GM18867 (cell line): ENCODE results near the gene SCN4B.
A peak's percentile ranks its signal among the peaks of the same experiment; 100 is the strongest.

ENCODE experiments used
- ATAC-seq: cut with Tn5 transposase; IDR thresholded peaks from one replicate; pipeline ENCODE4 v1.9.1; 2021; ENCODE audit warnings: mild to moderate bottlenecking, moderate library complexity; ENCODE audit not compliant: unreplicated experiment

The SCN4B gene

DNA sequence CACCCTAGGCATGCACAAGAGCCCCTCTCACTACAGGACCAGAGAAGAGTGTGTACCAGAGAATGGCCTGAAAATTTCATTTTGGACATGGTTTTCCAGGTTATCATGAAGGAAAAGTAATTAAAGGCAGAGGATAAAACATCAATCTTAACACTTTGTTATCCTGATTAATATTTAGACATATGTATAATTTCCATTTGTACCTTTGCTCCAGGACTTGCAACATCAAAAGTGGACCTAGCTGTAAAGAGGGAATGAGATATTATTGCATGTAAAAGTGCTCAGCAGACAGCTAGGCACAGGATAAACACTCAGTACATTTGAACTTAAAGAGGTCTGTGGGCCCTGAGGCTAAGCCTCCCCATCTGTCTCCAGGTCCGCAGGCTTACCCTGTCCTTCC, 2.0 kb upstream of the SCN4B start:
- no peak for ATAC-seq

DNA sequence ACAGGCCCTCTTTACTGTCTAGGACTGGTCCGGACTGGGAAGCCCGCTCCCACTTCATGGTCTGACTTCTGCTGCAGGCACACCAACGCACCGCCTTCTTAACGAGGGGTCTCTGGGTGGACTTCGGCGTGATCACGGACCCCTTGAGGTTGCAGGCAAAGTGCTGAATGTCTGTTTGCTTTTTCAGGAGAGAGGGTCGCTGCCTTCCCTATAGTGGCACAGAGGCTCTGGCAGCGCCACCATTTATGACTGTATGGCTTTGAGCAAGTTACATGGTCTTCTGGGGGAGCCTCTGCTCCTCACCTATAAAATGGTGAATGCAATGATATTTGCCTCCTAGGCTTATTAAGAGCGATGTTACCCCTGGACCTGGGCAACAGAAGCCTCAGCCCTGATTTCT, 1.4 kb upstream of the SCN4B start:
- no peak for ATAC-seq

DNA sequence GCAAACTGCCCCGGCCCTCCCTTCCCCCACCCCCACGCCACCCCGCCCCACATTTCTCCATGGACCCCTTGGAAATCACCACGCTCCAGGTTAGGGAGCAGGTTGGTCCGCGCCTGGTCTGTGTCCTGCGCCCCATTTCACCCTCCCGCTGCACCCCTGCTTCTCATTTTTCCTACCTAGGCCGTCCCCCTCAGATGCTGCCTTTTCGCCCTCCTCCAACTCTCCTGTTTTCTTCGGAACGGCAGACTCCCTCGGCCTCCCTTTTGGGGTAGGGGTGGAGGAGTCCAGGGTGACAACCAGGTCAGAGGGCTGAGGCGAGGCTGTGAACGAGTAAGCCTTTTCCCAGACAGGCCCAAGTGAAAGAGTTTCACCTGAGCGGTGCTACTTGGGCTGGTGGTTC, 893 bp upstream of the SCN4B start:
- ATAC-seq: no peak

DNA sequence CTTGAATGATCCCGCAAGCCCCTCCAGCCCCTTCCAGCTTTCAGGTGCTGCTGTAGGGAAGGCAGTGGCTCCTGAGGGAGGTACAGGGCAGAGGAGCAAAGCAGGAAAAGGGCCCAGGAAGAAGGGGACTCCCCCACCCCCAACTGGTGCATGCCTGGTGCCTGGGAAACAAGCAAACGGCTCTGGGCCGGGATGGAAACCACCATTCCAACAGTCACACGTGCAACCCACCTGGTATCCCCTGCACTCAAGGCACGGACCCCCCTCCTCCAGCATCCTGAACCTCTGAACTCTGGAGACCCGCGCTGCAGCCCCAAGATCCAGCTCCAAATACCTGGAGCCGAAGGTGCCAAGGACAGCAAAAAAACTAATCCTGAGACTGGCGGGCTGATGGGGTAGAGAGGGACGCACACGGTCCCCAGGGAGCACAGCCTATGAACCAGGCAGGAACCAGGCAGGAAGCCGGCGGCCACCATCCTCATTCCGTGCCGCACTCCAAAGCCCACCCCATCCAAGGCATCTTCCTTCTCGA, 537 bp downstream of the SCN4B start:
- no peak for ATAC-seq

DNA sequence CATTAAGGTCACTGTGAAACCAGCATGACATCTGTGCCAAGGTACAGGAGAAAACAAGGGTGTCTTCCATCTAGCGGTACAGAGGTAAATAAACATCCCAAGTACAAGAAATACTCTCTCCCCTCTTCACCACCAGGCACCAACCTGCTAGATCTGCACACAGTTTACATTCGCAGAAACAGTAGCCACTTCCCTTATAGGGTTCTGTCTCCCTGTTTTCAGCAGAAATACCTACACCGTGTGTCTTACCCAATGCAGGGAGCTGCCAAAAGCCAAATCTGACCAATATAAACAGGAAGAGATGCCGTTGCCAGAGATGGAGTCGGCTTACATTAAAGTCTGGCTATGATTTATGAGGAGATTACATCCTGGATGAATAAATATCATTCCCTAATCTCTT, 1.2 kb downstream of the SCN4B start:
- no peak for ATAC-seq

DNA sequence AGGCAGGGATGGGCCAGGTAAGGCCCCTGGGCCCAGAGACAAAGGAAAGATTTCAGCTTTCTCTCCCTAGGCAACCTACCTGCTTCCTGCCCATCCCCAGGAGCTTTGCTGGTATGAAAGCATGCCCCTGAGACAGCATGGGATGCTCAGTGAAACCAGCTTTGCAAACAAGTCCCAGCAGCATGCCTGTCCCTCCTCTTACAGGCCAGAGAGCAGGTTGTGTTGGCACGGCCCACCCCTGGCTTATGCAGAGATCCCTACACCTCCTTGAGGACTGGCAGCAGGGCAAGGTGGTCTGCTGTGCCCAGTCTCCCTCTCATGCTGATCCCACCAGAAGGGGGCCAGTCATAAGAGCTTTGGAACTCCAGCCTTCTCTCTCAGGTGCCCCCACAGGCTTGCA, 3.1 kb downstream of the SCN4B start:
- no peak for ATAC-seq

DNA sequence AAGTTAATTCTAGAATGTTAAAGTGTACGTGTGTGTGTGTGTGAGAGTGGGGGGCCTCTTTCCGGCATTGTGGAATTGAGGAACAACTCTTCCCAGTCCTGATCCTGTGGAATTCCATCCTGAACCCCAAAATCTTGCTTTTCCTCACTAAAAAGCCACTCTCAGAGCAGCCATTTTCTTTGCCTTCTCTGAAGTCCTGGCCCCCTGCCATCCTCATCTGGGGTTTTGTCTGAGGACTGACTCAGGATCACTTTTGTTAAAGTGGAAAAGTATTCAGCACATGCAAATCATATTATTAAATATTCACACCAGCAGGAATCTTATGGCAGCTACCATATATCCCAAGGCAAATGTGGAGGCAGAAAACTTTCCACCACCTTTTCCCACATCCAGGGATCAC, 3.8 kb downstream of the SCN4B start:
- no peak for ATAC-seq

DNA sequence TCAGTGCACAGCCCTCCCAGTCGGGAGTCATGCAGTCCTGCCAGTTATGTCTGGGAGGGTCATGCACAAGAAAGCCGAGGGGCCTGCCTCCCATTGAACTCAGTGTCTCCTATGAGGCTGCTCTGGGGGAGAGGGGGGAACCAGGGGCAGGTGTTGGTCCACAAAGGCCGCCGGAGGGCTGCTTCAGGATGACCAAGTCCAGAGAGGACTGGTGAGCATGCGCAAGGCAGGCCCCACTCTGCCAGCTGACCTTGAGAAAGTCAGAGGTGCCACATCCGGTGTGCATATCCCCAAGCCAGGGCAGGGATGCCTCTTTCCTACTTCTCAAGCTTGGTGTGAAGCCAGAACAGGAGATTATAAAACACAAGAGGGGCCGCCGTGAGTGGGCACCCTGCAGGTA, 4.4 kb downstream of the SCN4B start:
- ATAC-seq: no peak

DNA sequence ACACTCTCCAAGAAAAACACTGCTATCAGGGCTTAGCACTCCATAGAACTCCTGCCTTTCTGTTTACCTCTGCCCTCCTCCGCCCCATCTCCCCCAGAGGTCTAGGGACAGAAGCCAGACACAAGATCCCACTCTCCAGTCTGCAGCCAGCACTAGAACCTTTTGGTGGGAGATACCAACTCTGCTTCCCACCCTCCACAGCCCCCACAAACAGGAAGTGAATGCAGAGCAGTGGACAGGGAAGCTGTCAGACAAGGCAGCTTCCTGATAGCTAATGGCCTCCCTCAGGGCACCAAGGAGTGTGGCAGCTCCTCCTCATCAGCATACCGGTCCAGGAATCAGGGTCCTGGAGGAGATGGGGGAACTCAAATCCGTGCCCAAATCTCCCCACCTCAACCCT, 5.1 kb downstream of the SCN4B start:
- ATAC-seq: no peak

DNA sequence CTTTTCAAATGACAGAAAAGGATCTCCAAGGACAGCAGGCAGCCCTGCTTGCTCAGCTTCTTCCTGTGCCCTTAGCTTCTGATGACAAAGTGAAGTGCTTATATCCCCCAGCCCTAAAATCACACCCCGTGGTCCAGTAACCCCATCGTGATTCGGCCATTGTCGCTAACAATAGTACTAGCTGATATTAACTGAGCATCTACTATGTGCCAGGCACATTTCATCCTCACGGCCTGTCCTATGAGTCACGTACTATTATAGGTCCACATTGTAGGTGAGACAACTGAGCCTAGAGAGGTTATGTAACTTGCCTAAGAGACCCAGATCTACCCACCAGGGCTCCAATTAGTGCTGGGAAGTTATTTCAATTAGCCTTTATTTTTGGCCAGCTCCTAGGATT, 6.1 kb downstream of the SCN4B start:
- ATAC-seq: no peak

DNA sequence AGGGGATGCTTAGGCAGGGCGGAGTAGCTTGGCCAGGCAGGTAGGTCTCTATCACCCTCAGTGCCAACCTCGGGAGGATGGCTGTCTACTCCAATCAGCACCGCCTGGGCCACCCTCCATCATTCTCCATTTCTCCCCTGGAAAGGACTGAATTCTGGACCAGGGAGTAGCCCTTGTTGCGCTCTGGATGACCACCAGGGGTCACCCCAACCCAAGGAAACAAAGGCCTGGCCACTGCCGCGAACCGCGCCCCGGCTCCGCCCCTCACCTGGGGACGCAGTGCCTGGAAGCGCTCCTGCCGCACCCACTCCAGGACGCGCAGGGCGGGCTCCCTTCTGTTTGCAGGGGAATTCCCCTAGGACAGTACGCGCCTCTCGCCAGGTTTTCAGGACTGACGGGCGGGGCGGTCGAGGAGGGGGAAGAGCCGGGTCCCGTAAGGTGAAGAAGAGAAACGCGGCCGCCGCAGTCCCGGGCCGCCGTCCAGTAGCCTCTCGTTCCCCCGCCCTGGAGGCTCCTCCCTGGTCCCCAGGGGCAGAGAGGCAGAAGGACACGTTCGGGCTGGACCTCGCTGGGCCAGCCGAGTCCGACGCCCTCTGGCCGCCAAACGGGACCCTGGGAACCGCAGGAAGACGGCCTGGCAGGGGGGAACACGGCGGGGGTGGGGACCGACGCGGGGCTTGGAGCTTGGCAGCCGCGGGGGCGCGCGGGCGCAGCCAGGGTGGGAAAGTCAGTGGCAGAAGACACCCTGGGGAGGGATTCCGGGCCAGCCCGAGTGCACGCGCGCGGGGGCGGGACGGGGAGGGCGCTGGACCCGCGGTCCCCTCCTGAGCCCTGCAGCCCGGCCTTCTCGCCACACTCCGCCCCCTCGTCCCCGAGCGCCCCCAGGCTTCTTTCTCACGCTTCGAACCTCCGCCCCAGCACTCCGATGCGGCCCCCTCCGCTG, 7.1 kb downstream of the SCN4B start:
- peak; percentile 71 for ATAC-seq

DNA sequence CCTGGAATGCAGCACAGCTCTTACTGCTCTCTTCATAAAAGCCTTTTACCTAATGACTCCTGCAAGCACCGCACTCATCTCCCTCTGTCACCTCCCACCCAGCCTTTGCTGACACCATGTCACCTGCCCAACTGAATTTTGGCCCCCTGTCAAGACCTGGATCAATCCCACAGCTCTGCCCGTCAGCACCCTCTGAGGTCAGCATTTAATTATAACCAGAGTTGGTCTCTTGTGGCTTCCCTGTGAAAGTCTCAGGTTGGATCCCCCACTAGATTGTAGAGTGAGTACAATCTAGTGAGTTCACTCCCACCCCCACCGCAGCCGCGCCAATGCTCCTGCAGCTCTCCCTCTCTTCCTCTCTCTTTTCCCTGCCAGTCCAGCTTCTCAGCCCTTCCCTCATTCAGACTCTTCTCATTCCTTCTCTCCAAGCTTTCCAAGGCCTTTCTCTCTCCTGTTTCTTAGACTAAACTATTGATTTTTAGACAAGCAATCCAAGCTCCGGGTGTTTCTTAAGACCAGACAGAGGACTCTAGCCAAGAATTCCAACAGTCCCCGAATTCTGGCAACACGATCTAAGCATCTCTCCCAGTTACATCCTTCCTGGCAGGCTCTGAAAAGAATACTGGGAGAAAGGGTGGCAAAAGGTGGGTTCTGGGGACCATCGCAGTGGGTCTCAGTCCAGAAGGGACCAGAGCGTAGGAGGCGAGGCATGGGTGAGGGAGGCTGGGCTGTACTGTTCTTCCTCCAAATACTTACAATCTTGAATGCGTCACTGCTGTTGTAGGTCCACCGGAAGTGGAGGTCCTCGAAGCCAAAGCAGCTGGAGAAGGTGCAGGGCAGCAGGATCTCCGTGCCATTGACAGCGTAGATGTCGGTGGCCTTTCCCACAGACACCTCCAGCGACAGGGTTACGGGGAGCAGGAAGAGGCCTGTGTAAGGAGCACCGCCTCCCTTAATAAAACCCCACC, 8.0 kb downstream of the SCN4B start:
- ATAC-seq: no peak

DNA sequence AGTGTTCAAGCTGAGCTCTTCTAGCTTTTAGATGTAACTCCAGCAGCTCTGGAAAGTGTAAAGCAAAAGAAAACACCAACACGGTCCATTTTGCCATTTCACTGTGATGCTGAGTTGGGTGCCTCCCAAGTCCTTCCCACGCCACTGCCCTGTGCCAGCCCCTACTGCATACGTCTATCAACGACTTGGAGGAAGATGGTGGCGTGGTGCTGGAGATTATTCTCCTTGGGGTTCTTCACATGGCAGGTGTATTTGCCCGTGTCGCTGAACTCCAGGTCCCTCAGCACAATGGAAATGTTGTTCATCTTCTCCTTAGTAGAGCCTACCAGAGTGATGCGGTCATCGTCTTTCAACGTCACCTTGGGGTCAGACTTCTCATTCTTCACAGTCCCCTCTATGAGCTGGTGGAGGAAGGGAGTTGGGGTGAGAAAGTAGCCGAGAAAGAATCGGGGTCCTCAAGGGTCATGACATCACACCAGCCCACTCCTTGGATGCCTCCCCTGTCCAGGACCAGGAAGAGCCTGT, 8.9 kb downstream of the SCN4B start:
- no peak for ATAC-seq

DNA sequence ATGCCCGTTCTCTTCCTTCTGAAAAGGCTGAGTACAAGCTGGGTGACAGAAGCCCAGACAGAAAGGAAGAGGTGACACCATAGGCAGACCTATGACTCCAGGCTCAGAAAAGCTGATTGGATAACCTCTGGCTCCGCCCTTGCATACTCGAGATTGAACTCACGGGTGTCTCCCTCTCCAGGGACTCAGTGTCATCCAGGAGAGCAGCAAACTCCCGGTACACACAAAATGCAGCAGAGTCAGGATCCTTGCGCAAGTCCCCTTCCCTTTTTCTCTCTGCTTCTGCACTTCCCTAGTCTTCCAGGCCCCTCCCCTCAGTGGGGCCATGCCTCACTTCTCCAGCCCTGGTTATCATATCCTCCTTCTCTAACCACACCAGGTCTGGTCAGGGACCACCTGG, 9.8 kb downstream of the SCN4B start:
- no peak for ATAC-seq

DNA sequence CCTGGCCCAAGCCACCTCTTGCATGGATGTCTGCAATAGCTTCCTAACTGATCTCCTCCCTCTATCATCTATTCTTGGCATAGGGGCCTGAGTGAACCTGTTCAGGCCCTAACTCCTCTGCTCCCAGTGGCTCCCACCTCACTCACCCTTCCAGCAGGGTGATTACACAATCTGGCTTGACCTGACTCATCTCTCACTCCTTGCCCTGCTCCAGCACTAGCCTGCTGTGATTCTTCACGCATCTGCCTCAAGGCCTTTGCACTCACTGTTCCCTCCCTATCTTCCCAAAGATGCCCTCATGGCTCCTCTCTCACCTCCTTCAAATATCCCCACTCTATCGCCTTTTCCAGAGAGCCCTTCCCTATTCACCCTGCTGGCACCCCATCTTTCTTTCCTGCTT, 10.5 kb downstream of the SCN4B start:
- no peak for ATAC-seq

DNA sequence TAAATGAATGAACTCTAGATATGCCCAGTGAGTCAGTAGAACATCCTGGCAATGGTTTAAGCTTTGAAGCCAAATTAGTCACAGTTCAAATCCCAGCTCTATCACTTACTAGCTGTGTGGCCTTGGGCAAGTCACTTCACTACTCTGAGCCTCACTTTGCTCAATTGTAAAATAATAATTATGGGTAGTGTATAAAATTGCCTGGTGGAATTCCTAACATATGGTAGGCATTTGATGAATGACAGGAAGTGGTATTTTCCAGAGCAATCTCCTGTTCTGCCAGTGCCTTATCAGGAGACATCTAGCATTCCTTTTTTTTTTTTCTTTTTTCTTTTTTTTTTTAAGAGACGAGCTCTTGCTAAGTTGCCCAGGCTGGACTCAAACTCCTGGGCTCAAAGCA, 13.0 kb downstream of the SCN4B start:
- ATAC-seq: no peak

DNA sequence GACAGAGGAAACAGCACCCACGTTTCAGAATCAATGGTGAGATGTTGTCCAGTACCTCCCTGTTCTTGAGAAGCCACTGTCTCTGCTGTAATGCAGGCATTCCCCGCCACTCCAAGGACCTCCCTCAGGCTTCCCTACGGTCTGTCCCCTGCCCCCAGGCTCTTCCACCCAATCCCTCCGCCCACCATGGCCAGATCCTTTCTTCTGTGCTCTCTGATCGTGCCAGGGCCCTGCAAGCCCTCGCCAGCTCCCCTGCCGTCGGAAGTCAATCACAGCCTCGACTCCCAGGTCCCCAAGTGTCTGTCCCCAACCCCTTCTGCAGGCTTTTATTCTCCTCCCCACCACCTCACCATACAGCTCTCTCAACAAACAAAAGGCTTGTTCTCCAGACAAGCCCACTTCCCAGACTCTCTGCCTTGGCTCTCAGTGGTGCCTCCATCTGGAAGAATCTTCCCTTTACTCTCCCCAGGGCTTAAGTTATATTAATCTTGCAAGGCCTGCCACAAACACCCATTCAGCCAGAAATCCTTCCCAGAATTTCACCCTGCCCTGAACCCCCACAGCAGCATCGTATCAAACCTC, 13.7 kb downstream of the SCN4B start:
- ATAC-seq: no peak

DNA sequence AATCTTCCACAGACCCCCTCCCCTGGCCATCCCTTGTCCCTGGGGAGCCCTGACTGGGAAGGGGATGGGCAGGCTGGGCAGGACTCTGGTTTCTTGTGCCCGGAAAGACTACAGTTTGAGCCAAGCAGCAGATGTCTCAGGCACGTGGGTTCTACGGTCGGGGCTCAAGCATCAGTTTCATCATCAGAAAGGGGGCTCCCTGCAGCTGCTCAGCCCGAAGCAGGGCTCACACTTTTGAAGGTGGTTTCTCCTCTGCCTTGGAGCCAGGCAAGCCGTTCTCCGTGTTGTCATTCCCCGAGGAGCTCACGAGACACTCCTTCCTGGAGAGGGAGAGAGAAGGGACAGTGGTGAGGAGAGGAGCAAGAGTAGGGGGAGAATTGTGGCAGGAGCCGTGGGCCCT, 15.8 kb downstream of the SCN4B start:
- no peak for ATAC-seq

DNA sequence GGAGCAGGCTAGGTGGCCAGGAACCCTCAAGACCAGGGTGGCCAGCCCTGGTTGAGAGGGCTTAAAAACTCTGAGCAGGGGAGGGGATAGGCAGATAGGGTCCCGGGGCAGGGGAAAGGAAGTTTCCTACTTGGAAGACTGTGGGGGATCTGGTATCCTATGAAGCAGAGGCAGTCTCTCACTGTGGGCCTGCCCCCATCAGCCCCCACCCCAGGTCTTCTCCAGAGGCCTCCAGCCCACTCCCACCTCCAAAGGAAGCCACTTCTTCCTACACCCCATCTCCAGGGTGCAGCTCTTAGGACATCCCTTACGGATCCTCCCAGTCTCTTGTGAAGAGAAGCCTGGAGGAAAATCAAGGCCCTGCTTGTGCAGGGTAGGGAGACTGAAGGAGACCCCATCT, 16.3 kb downstream of the SCN4B start:
- ATAC-seq: no peak

DNA sequence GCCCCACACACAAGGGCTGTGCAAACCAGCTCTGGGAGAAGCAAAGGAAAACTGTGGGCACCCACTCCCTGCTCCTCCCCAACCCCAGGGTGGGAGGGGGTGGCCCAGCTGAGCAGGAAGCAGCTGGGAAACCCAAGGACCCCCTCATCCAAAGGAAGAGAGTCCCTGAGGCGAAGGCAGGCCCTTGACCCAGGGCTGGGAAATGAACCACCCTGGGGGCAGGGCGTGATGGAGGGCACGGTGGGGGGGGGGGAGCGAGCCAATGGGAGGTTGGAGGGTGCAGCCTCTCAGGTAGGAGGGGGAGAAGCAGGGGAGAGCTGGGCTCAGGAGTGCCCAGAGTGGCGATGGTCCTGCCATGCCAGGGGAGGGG, 16.8 kb downstream of the SCN4B start:
- ATAC-seq: no peak
